GOT3 (cell line): Measurements from ENCODE around the gene SRSF7.
"Not testable (repeated sequence)": the region's sequence is repeated elsewhere in the genome, so short reads cannot be mapped to it uniquely, and the experiment has no call there.

Source experiments
- DNase-seq: peaks from one replicate; lab custom pipeline; 2025; ENCODE audit warnings: mixed read lengths; lab: John Stamatoyannopoulos, UW

The SRSF7 gene

GRCh38 chr2:38731684-38732221 lies 19.4 kb downstream of the SRSF7 start:
- no peak for DNase-seq

DNA sequence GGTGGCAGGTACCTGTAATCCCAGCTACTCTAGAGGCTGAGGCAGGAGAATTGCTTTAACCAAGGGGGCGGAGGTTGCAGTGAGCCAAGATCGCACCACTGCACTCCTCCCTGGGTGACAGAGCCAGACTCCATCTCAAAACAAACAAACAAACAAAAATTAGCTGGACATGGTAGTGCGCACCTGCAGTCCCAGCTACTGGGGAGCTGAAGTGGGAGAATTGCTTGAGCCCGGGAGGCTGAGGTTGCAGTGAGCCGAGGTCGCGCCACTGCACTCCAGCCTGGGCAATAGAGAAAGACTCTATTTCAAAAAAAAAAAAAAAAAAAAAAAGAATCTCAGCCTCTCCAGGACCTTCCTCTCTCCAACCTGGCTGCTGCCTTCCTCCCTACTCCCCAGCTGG lies 20.1 kb downstream of the SRSF7 start:
- no peak for DNase-seq

DNA sequence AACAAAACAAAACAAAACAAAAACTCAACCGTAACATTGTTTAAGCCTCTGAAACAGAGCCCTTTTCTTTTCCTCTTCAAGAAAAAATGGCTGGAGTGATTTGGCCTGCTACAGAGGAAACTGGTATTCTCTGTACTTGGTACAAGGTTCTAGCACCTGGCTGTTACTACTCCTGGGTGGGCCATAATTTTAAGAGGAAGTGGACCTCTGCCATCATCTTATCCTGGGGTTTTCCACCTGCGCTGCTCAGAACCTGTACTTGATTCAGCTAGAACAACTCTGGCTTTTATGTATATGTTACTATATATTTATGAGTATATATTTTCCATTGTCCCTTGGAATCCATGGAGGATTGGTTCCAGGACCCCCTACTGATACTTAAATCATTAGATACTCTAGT lies 22.5 kb downstream of the SRSF7 start:
- DNase-seq: no peak

DNA sequence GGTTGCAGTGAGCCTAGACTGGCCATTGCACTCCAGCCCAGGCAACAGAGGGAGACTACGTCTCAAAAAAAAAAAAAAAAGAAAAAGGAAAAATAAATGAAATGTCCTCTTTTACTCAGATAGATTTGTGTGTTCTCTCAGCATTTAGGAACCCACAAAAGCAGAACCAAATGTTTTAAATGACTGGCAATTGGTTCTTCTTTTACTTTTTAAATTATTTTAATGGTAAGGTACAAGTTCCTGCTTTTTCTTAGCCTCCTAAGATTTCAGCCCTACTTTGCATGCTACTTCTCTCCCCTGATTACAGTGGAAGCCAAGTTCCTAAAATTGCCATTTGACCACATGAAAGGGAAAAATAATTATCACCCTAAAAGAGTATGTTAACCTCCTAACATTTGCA lies 23.5 kb downstream of the SRSF7 start:
- DNase-seq: no peak

- DNase-seq: no peak
Measured at GRCh38 chr2:38723173-38723572, 28.0 kb downstream of the SRSF7 start.

DNA sequence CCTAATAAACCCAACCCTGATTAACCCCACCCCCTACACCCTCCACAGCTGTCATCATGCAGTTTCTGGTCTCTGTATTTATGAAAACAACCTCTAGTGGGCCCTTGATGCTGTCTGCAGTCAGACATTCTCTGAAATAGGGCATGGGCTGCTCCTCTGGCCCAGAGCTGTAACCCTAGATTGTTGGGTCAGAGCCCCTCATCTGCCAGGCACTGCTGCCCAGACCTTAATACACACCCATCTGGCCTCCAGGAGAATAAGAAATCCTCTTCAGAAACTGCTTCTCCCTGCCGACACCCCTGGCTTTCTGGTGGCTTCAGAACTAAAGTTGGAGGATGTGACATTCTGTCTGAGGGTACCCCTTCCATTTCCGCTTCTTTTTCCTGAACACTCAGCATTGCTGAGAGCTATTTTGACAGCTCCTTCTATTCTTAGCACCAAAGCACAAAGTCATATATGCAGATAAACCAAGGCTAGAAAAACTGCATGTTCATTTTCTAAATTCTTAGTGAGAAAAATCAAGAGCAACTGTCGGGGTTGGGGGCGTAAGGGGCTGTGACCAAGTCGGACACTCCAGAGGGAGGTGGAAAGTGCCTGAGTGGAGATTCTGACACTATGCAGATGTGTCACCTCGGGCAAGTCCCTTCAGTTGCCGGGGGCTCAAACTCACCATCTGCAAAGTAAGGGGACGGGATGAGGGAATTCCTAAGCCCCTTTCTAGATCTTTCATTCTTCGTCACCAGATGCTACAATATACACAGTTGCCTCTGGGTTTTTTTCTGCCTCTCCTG lies 28.7 kb downstream of the SRSF7 start:
- DNase-seq: no peak

GRCh38 chr2:38720613-38721241 lies 30.4 kb downstream of the SRSF7 start:
- no peak for DNase-seq

DNA sequence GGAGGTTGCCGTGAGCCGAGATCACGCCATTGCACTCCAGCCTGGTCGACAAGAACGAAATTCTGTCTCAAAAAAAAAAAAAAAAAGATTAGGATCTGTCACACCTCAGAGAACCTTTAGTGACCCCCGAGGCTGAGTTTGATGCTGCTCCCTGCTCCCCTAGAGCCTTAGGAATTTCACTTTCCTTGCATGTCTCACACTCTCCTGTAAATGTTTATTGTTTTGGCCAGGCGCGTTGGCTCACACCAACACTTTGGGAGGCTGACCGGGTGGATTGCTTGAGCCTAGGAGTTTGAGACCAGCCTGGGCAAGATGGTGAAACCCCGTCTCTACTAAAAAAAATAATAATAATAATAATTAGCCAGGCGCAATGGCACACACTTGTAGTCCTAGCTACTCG lies 31.5 kb downstream of the SRSF7 start:
- DNase-seq: no peak

GRCh38 chr2:38718601-38719000 lies 32.6 kb downstream of the SRSF7 start:
- DNase-seq: no peak

DNA sequence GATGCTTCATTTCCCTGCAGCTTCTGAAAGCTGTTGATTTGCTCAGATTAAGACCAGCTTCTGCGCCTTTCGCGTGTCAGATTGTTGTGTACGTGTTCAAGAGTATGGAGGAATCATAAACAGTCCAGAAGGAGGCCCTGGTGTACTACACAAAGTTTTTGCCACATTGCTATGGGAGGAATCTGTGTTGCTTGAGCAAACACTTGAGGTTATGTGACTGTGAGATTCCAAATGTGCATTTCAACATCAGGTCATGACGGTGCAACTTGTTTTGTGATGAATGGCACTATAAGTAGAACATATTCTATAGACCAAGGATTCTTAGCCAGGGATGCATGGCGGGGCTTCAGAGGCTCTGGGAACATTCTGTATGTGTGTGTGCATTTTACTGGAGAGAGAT lies 35.0 kb downstream of the SRSF7 start:
- no peak for DNase-seq

GRCh38 chr2:38714941-38715340 lies 36.2 kb downstream of the SRSF7 start:
- DNase-seq: not testable (repeated sequence)

DNA sequence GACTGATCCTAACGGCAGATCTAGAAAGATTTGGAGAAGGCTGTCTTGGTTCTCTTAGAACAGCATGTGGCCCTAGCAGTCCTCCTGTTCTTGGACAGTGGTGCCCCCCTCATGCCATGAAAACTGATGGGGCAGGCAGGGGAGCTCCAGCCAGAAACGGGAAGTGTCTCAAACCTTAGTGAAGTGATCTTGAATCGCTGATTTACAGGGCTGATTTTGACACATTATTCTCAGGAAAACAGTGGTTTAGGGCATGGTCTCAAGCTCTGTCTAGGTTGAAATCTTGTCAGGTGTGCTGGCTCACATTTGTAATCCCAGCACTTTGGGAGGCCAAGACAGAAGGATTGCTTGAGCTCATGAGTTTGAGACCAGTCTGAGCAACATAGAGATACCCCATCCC lies 37.8 kb downstream of the SRSF7 start:
- DNase-seq: no peak

- no peak for DNase-seq
Measured at GRCh38 chr2:38712871-38713270, 38.3 kb downstream of the SRSF7 start.

DNA sequence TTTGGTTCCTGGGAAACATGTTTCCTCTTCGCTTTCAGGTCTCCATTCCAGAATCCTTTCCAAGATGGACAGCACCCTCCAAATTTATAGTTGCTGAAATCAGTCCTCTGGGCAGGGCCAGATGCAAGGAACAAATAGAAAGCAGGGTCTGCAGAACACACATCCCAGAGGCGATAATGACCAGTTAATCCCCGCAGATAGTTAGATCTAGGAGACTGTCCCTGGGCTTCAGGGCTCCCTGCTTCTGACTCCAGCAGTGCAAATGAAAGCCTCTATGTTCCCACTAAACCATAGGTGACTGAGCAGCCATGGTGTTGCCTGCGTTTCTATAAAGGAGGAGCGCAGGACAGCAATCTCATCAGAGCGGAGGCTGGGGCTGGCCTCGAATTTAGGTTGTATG lies 38.7 kb downstream of the SRSF7 start:
- no peak for DNase-seq

GRCh38 chr2:38711558-38711957 lies 39.6 kb downstream of the SRSF7 start:
- DNase-seq: no peak

- DNase-seq: no peak
Measured at GRCh38 chr2:38709567-38710194, 41.5 kb downstream of the SRSF7 start.

- no peak for DNase-seq
Measured at GRCh38 chr2:38708900-38709566, 42.1 kb downstream of the SRSF7 start.

GRCh38 chr2:38708491-38708890 lies 42.7 kb downstream of the SRSF7 start:
- not testable (repeated sequence) for DNase-seq

GRCh38 chr2:38706846-38707345 lies 44.3 kb downstream of the SRSF7 start:
- no peak for DNase-seq

DNA sequence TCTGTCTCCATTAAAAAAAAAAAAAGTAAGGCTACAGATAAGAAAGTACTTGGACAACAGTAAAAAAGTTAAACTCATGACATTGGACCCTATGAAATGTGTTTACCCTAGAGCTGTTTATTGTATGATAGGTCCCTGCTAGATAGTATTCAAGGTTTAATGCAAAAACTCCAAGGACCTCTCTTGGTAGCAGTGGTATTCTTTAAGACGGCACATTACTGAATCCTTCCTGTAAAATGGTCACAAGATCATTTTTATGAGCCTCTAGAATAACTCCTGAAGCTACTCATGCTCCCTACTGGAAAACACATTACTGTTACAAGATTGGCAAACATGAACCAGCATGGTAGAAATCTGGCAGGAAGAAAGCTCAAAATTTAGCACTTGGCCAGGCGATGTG lies 46.5 kb downstream of the SRSF7 start:
- no peak for DNase-seq

- DNase-seq: not testable (repeated sequence)
Measured at GRCh38 chr2:38703336-38703735, 47.8 kb downstream of the SRSF7 start.

GRCh38 chr2:38702413-38702812 lies 48.7 kb downstream of the SRSF7 start:
- DNase-seq: no peak
